ENCODE results near the gene TVP23C. TPM values are rescaled to one million over a fixed set of nuclear protein-coding genes. Genes with fewer than 3 reads are reported as not detected.

The TVP23C gene
- total RNA-seq, 1 donor from 2014 or later = 16.1 TPM

DNA sequence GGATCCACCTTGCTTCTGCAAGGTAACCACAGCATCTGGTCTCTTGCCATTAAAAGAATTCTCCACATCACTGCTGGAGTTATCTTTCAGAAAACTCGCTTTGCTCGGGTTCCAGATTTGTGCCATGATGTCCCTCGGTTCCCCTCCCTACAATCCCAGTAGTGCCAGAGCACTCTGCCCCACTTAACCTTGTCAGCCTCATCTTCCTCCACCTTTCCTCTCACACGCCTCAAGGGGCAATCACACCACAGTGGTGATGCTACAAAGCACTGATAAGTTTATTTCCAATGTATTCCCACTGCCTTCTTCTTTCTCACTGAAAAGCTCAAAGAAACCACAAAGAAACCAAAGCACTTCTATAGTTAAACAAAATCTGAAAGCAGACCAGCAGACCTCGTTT lies 84.4 kb downstream of the TVP23C start:
- H3K4me3 Mint-ChIP-seq = no peak overlapping the region
- H3K4me1 Mint-ChIP-seq = no peaks in the 10 kb centered on the region
- no peaks in the 10 kb centered on the region for H3K9me3 Mint-ChIP-seq
- H3K36me3 Mint-ChIP-seq (ENCODE audit: low read depth) = no peaks in the 10 kb centered on the region
- POLR2A ChIA-PET = no interaction called here
- no peaks in the 10 kb centered on the region for H3K27me3 Mint-ChIP-seq
- DNase-seq (no peak), ATAC-seq (ENCODE audit: low read depth) (no peak)
- CTCF ChIA-PET = no interaction called here
- intact Hi-C loops (cut with micrococcal nuclease) = no loop called here
- H3K27ac Mint-ChIP-seq = no peak overlapping the region
- TF ChIP-seq, protein P1, sequence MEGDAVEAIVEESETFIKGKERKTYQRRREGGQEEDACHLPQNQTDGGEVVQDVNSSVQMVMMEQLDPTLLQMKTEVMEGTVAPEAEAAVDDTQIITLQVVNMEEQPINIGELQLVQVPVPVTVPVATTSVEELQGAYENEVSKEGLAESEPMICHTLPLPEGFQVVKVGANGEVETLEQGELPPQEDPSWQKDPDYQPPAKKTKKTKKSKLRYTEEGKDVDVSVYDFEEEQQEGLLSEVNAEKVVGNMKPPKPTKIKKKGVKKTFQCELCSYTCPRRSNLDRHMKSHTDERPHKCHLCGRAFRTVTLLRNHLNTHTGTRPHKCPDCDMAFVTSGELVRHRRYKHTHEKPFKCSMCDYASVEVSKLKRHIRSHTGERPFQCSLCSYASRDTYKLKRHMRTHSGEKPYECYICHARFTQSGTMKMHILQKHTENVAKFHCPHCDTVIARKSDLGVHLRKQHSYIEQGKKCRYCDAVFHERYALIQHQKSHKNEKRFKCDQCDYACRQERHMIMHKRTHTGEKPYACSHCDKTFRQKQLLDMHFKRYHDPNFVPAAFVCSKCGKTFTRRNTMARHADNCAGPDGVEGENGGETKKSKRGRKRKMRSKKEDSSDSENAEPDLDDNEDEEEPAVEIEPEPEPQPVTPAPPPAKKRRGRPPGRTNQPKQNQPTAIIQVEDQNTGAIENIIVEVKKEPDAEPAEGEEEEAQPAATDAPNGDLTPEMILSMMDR (IDR thresholded peaks at IDR 0.05) = no peak

DNA sequence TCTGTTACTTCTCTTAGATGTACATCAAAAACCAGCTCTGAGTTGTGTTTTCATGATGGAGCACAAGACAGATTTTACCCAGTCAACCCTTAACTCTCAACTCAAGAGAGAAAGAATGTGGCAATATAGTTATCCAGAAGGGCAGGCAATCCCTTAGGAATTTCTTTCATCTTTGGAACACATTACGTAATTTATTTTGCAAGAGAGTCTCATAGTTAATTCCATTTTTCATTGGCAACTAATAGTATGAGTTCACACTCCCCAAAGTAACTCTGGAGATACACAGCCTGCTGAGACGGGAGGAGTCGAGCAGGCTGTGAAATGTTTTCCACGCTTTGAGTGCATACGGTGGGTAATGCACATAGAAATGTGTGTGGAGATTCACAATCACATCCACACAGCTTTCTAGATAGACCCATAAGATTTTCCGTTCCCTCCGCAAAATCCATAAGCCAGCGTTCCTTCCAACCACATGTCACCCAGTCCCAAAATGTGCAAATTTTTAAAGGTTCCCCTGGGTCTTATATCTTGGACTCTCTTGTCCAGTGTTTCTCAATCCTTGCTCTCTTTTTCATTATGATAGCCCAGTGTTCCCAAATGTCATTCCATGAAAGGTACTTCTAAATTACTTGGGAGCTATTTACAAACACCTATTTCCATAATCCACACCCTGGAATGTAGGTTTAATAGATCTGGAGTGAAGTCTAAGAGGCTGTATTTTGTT lies 87.5 kb downstream of the TVP23C start:
- CTCF ChIA-PET = interaction anchor here (0.6 kb wide), 1 partner anchor 25 kb away, joined by 4 read pairs; no protein-coding TSS in a partner anchor
- intact Hi-C loops (cut with micrococcal nuclease) = no loop called here
- no peaks in the 10 kb centered on the region for H3K9me3 Mint-ChIP-seq
- ATAC-seq (ENCODE audit: low read depth) (no peak), DNase-seq (no peak)
- no peak overlapping the region for H3K27ac Mint-ChIP-seq
- POLR2A ChIA-PET = no interaction called here
- no peaks in the 10 kb centered on the region for H3K4me1 Mint-ChIP-seq
- no peaks in the 10 kb centered on the region for H3K27me3 Mint-ChIP-seq
- H3K36me3 Mint-ChIP-seq (ENCODE audit: low read depth) = no peaks in the 10 kb centered on the region
- no peak overlapping the region for H3K4me3 Mint-ChIP-seq
- TF ChIP-seq, protein P1 (IDR thresholded peaks at IDR 0.05) = no peak

DNA sequence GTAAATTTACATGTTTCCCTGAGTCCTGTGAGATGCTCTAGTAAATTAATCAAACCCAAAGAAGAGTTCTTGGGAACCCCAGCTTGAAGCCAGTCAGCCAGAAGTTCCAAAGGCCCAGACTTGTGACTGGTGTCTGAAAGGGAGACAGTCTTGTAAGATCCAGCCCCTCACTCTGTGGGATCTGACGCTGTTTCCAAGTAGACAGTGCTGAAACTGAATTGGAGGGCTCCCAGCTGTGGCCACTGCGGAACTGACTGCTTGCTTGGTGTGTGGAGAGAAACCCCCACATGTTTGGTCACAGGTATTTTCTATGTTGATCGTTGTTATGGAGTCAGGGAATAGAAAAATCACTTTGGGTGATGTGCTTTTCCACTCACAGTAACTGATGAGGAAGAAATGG lies 90.4 kb downstream of the TVP23C start:
- H3K36me3 Mint-ChIP-seq (ENCODE audit: low read depth) = no peaks in the 10 kb centered on the region
- no peaks in the 10 kb centered on the region for H3K27me3 Mint-ChIP-seq
- CTCF ChIA-PET = no interaction called here
- intact Hi-C loops (cut with micrococcal nuclease) = no loop called here
- POLR2A ChIA-PET = no interaction called here
- H3K4me1 Mint-ChIP-seq = no peaks in the 10 kb centered on the region
- H3K27ac Mint-ChIP-seq = no peak overlapping the region
- H3K4me3 Mint-ChIP-seq = no peak overlapping the region
- no peaks in the 10 kb centered on the region for H3K9me3 Mint-ChIP-seq
- ATAC-seq (ENCODE audit: low read depth) (no peak), DNase-seq (no peak)
- TF ChIP-seq, protein P1 (IDR thresholded peaks at IDR 0.05) = no peak

DNA sequence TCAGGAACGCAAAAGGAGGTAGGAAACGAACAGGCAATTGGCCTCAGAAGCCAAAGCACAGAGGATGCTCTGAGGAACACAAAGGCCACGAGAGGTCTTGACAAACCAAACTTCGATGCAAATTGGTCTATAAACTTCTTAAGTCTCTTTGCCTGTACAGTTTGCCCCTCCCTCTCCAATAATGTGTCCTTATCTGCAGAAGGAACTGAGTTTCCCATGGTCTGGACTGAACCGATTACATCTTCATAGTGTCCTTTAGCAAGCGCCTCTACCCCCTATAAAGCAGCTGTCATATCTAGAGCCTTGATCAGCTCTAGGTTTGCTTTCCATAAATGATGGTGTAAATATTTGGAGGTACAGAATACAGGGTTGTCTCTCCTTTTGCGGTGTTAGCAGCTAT lies 92.7 kb downstream of the TVP23C start:
- ATAC-seq (ENCODE audit: low read depth) (no peak), DNase-seq (no peak)
- H3K27me3 Mint-ChIP-seq = no peaks in the 10 kb centered on the region
- TF ChIP-seq, protein P1 (IDR thresholded peaks at IDR 0.05) = no peak
- H3K4me1 Mint-ChIP-seq = no peaks in the 10 kb centered on the region
- no peak overlapping the region for H3K27ac Mint-ChIP-seq
- ChIA-PET CTCF (no interaction called here), POLR2A (no interaction called here)
- H3K9me3 Mint-ChIP-seq = no peaks in the 10 kb centered on the region
- intact Hi-C loops (cut with micrococcal nuclease) = no loop called here
- no peaks in the 10 kb centered on the region for H3K36me3 Mint-ChIP-seq (ENCODE audit: low read depth)
- H3K4me3 Mint-ChIP-seq = no peak overlapping the region

DNA sequence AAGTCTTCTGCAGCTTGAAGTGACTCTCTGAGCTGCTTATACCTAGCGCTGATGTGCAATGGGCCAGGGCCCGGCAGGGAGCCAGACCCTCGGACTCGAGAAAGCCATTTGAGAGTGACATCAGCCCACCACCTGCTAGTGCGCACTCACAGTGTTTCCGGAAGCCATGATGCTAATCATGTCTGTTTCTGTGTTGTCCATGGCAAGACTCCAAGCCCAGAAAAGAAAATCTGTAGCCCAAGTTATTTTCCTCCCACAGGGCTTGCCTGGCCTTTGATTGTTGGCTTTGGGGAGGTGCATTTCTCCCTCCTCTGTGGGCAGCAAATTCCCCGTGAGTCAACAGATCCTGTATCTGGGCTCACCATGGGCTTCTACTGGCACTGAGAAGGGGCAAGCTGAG lies 94.0 kb downstream of the TVP23C start:
- Mint-ChIP-seq H3K36me3 (ENCODE audit: low read depth) (no peaks in the 10 kb centered on the region), H3K4me3 (no peak overlapping the region), H3K27ac (no peak overlapping the region), H3K27me3 (no peaks in the 10 kb centered on the region), H3K9me3 (no peaks in the 10 kb centered on the region), H3K4me1 (no peaks in the 10 kb centered on the region)
- ChIA-PET POLR2A (no interaction called here), CTCF (no interaction called here)
- DNase-seq = no peak
- TF ChIP-seq, protein P1 (IDR thresholded peaks at IDR 0.05) = no peak
- ATAC-seq (ENCODE audit: low read depth) = no peak
- intact Hi-C loops (cut with micrococcal nuclease) = no loop called here
